Kidney glomerular epithelial cell (primary cell): ENCODE data around the gene HS6ST3.

Experiments
- DNase-seq: peaks from one replicate; lab custom pipeline; 2025; lab: John Stamatoyannopoulos, UW

HS6ST3 gene

DNA sequence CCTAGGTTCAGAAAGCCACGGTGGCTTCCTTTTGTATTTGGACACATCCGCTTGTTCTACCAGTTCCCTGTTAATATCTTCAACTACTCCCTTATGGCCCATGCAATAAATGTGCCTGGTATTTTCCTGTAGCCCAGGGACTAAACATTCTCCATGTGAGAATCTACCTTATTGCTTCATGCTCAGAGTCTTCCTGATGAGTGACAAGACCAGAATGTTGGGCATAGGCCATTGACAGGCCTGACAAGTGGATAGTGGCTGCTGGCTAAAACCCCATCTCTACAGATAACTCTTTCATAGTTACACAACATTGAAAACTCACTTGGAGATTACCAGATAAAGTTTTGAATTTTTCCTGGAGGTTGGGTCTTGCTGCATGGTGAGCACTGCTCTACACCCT is 449.9 kb downstream of the HS6ST3 start:
- DNase-seq = no peak

DNA sequence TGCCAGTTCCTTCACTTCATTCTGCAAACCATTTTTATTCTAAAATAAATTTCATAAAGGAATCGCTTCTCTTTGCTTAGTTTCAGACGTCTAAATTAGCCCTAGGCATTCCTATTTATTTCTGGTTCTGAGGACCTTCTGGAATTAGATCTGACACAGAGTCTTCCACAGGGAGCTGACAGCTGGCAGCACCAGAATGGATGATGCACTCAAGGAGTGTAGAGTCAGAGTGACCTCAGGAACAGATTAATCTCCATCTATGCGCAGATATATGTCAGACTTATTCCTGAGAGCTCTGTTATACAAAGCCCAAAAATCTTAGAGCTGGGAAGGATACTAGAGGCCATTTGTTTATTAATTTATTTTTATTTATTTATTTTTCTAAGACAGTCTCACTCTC is 450.8 kb downstream of the HS6ST3 start:
- no peak for DNase-seq

DNA sequence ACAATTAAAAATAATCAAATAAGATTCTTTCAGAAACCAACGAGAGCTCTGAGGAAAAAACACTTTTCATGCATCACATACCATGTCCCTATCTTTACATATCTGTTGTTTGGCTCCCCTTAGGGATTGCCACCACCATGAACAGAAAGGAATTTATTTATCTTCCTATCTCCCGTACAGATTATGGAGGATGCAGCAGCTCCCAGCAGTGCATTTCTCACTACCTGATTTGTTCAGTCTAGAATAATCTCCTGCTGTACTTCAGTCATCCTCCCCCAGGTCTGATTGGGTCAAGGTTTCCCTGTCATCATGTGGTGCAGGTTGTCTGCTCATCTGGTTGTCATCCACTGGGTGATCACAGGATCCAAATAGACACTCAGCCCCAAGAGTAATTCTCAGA is 453.1 kb downstream of the HS6ST3 start:
- no peak for DNase-seq

- no peak for DNase-seq
Observed at GRCh38 chr13:96544957-96545356, 455.1 kb downstream of the HS6ST3 start.

DNA sequence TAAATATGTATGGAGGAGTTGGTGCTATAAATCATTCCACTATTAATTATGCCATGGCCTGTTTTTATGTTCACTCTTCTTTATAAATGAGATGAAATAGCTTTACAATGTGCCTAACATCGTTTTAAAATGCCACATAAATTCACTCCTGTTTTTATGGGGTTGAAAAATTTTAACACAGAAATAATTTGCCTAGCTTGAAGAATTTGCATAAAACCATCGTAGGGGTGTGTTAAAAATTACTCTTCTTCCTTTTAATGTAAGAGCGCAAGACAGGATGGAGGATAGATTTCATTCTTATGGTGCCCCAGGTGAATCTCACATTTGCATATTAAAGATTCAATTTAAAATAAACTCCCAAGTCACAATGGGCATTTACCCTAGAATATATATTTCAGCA is 456.6 kb downstream of the HS6ST3 start:
- DNase-seq = no peak

GRCh38 chr13:96551546-96551945 is 461.6 kb downstream of the HS6ST3 start:
- DNase-seq = no peak

- no peak for DNase-seq
Observed at GRCh38 chr13:96552559-96552958, 462.7 kb downstream of the HS6ST3 start.

GRCh38 chr13:96553796-96554195 is 463.9 kb downstream of the HS6ST3 start:
- DNase-seq = no peak

DNA sequence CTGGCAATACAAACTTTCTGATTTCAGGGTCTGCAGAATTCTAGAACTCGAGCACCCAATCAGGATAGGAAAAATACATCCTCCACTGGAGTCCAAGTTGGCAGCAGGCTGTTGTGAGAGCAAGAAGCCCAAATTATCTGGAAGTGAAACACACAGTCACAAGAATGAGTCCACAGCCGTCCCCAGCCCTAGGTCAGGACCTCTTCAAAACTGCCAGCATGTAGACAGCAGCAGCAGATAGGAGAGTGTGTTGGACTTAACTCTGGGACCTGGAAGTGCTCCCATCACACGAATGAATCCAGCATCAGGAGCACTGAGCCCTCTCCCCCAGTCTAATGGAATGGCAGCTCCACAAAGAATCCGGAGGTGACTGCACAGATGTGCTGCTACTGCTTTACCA is 483.7 kb downstream of the HS6ST3 start:
- no peak for DNase-seq

DNA sequence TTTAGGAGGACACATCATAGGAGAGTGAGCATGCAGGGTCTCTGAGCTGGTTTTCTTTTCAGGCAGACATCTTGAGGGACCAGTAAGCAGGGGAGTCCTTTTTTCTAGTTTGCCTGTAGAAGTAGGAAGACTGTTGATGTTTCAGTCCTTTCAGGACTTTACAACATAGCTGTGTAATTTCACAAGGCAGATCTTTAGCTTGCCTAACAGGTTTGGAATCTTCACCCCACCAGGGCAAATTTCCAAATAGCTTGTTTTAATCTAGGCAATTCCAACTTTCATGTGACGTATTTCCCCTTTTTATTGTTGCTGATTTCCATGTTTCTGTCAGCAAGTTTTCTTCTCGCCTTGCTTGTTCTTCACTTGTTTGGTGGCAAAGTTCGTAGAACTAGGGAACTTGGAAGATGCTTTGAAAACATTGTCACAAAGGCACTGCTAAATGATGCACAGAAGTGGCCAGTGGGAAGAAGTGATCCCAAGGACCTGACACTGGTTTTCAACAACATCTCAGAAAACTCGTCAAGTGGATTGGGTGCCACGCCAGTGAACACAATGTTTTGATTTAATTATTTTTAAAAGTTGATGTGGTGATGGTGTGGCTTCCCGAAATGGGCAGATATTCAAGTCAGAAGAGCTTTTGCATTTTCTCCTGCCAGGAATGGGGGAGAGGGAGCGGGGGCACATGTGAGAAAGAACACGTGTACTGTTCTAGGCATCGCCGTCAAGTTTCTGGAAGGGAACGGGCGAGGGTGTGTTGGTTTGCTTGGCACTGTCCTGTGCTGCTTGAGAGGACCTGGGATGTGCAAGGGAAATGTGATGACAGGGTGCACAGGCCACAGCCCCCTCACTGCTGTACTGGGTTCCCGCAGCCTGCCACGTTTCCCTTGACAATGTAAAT is 485.8 kb downstream of the HS6ST3 start:
- DNase-seq = no peak

DNA sequence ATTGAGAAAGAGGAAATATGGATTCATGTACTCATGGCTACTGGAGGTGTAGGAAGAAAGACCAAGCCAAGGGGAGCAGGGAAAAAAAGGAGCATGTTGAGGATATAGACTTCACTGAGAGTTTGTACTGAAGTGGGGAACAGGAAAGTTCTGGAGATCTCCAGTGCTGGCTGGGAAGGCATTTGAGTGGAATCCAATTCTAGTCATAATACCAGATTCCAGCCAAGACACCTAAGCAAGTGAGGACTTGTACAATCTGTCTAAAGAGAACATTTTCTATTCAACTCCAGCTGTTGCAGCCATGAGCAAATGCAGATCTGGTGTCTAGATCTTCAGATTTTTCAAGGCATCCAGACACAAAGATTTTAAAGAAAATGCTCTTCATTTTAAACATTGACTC is 491.8 kb downstream of the HS6ST3 start:
- no peak for DNase-seq

- DNase-seq = no peak
Observed at GRCh38 chr13:96615252-96615651, 525.3 kb downstream of the HS6ST3 start.

DNA sequence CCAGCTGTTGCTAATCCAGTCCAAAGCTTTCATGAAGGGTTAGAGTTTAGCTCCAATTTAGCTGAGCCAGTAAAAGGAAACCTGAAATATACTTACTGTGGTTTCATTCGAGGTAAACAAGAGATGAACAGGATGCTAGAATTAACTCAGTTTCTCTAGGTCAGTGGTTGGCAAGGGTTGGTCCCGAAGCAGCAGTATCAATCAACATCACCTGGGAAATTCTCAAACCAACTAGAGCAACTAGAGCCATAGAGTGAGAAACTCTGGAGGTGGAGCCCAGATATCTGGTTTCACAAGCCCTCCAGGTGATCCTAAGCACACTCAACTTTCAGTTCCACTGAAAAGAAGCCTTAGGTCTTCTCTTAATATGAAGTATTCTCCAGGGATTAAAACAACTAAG is 527.6 kb downstream of the HS6ST3 start:
- no peak for DNase-seq

DNA sequence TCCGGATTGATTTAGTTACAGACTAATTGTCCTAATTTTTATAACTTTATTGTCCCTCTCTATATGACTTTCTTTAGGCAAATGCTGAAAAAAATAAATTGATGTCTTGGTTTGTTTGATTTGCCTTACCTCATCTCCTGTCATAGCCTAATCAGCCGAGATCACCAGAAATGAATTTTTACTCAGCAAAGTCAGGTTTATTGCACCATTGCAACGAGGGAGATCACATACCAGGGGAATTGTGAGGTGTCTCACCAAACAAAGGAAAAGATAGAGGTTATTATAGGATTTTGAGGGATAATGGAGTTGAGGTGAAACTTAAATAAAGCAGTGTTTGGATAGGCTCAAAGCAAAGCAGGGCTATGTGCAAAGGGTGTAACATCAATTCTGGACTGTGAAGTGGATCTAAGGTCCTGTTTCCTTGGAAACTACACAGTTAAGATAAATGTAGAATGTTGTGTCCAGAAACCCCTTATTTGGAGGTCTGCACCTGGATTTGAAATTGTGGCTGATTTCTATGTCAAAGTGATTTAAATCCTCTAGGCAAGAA is 531.8 kb downstream of the HS6ST3 start:
- no peak for DNase-seq

- DNase-seq = no peak
Observed at GRCh38 chr13:96629331-96629730, 539.4 kb downstream of the HS6ST3 start.

DNA sequence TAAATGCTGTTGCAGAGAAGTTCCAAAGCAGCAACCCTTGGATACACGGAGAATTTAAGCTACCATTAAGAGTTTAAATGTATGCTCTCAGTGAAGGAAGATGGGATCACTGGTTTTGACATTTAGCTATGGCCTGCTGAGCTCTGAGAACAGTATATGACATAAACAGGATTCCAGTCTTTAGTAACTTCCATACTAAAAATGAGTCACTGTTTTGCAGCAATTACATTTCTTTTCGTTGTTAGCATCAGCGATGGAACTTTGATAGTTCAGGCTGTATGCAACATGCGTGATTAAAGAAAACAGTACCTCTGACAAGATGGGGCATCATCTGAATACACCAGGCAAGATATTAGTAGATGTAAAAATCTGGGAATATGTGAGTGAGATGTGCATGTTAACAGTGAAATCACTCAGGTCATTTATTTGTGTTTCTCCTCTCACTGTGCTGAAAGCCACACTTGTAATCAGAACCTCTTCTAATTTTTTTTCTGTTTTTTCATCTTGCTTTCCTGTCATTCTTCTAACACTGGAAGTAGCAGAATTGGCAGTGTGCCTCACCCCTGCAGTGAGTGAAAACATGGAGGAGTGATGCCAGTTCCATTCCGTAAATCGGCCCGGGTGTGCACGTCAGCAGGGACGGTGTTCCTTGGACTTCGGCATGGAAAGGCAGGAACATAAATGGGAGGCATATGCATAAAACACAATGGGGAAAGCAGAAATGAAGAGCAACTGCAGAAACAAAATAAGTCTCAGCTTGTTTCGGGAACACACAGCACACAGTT is 542.8 kb downstream of the HS6ST3 start:
- no peak for DNase-seq

- DNase-seq = no peak
Observed at GRCh38 chr13:96636001-96636709, 546.2 kb downstream of the HS6ST3 start.

DNA sequence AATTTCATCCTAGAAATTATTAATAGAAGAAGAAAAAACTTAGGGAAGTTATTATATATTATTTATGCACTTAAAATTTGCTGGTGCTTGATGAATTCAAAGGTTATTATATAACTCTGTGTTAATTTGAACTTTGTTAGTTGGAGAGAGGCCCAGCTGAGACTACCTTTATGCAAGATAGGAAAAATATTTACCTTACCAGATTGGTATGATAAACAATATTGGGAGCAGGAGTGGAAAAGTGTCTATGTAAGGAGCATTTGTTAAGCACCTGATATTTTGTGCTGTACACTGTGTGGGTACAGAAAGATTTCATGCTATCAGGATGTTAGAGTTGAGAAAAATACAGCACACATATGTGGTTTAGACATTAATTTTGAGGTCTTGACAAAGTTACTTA is 547.1 kb downstream of the HS6ST3 start:
- no peak for DNase-seq

DNA sequence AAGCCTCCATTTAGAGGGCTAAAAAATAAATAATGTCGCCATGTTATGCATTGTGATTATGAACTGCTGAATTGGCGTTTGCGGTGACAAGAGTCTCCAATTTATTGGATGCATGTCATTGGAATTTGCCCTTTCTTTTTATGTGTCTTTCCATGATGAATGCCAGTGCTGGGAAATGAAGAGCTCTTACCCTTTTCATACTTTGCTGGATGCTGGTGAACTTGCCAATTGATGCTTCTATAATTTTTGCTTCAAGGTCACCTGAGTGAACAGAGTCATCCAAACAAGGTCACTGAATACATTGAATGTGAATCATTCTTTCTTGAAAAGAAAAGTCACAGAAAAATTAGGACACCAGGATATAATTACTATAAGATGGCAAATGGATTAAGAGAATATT is 556.2 kb downstream of the HS6ST3 start:
- no peak for DNase-seq

- DNase-seq = no peak
Observed at GRCh38 chr13:96646515-96647211, 556.8 kb downstream of the HS6ST3 start.

- DNase-seq = peak; percentile 89
Observed at GRCh38 chr13:96650301-96650886, 560.5 kb downstream of the HS6ST3 start.
